ENCODE results near the gene LRP5.
"Not testable (repeated sequence)": the region's sequence is repeated elsewhere in the genome, so short reads cannot be mapped to it uniquely, and the experiment has no call there.

The LRP5 gene

GRCh38 chr11:68398995-68399851, 86.8 kb downstream of the LRP5 start:
- no peaks in the 10 kb centered on the region for H3K4me1 Mint-ChIP-seq (ENCODE audit: low read depth)
- H3K36me3 Mint-ChIP-seq (ENCODE audit: low read depth), result peaks cover 7% of the 10 kb centered on the region
- H3K4me3 Mint-ChIP-seq, result no peak overlapping the region
- H3K27ac Mint-ChIP-seq, result no peak overlapping the region
- no peaks in the 10 kb centered on the region for H3K9me3 Mint-ChIP-seq
- no peaks in the 10 kb centered on the region for H3K27me3 Mint-ChIP-seq
- DNase-seq, result no peak

- Mint-ChIP-seq H3K27ac (no peak overlapping the region), H3K36me3 (ENCODE audit: low read depth) (peaks cover 8% of the 10 kb centered on the region), H3K9me3 (no peaks in the 10 kb centered on the region), H3K4me3 (no peak overlapping the region), H3K27me3 (no peaks in the 10 kb centered on the region), H3K4me1 (ENCODE audit: low read depth) (no peaks in the 10 kb centered on the region)
- DNase-seq, result no peak
Observed at GRCh38 chr11:68399916-68400315, 87.5 kb downstream of the LRP5 start.

- not testable (repeated sequence) for H3K4me3 Mint-ChIP-seq; H3K36me3 Mint-ChIP-seq (ENCODE audit: low read depth); H3K9me3 Mint-ChIP-seq; H3K27ac Mint-ChIP-seq; H3K4me1 Mint-ChIP-seq (ENCODE audit: low read depth); H3K27me3 Mint-ChIP-seq; DNase-seq
Observed at GRCh38 chr11:68400584-68400983, 88.2 kb downstream of the LRP5 start.

GRCh38 chr11:68401856-68402255, 89.5 kb downstream of the LRP5 start:
- Mint-ChIP-seq H3K4me3 (no peak overlapping the region), H3K27me3 (no peaks in the 10 kb centered on the region), H3K4me1 (ENCODE audit: low read depth) (no peaks in the 10 kb centered on the region), H3K27ac (no peak overlapping the region), H3K9me3 (no peaks in the 10 kb centered on the region), H3K36me3 (ENCODE audit: low read depth) (peaks cover 13% of the 10 kb centered on the region)
- no peak for DNase-seq

GRCh38 chr11:68402355-68403031, 90.1 kb downstream of the LRP5 start:
- DNase-seq, result no peak
- Mint-ChIP-seq H3K36me3 (ENCODE audit: low read depth) (peaks cover 14% of the 10 kb centered on the region), H3K4me3 (no peak overlapping the region), H3K27me3 (no peaks in the 10 kb centered on the region), H3K9me3 (no peaks in the 10 kb centered on the region), H3K27ac (no peak overlapping the region), H3K4me1 (ENCODE audit: low read depth) (no peaks in the 10 kb centered on the region)

- H3K36me3 Mint-ChIP-seq (ENCODE audit: low read depth), result peaks cover 17% of the 10 kb centered on the region
- no peaks in the 10 kb centered on the region for H3K4me1 Mint-ChIP-seq (ENCODE audit: low read depth)
- H3K27ac Mint-ChIP-seq, result no peak overlapping the region
- H3K9me3 Mint-ChIP-seq, result no peaks in the 10 kb centered on the region
- H3K4me3 Mint-ChIP-seq, result no peak overlapping the region
- H3K27me3 Mint-ChIP-seq, result no peaks in the 10 kb centered on the region
- DNase-seq, result no peak
Observed at GRCh38 chr11:68403424-68403823, 91.0 kb downstream of the LRP5 start.

GRCh38 chr11:68403831-68404230, 91.4 kb downstream of the LRP5 start:
- no peak overlapping the region for H3K27ac Mint-ChIP-seq
- H3K4me1 Mint-ChIP-seq (ENCODE audit: low read depth), result no peaks in the 10 kb centered on the region

GRCh38 chr11:68406324-68407313, 94.2 kb downstream of the LRP5 start:
- no peak overlapping the region for H3K27ac Mint-ChIP-seq
- H3K4me1 Mint-ChIP-seq (ENCODE audit: low read depth), result no peaks in the 10 kb centered on the region
- H3K4me3 Mint-ChIP-seq, result no peak overlapping the region
- no peaks in the 10 kb centered on the region for H3K9me3 Mint-ChIP-seq
- peaks cover 23% of the 10 kb centered on the region for H3K36me3 Mint-ChIP-seq (ENCODE audit: low read depth)
- H3K27me3 Mint-ChIP-seq, result no peaks in the 10 kb centered on the region
- no peak for DNase-seq

More at GRCh38 chr11:68403831-68404230, 91.4 kb downstream of the LRP5 start:
- H3K4me3 Mint-ChIP-seq, result no peak overlapping the region
- H3K36me3 Mint-ChIP-seq (ENCODE audit: low read depth), result peaks cover 20% of the 10 kb centered on the region
- no peaks in the 10 kb centered on the region for H3K9me3 Mint-ChIP-seq
- DNase-seq, result no peak
- H3K27me3 Mint-ChIP-seq, result no peaks in the 10 kb centered on the region

- Mint-ChIP-seq H3K27me3 (no peaks in the 10 kb centered on the region), H3K27ac (no peak overlapping the region), H3K9me3 (no peaks in the 10 kb centered on the region), H3K36me3 (ENCODE audit: low read depth) (peaks cover 24% of the 10 kb centered on the region), H3K4me1 (ENCODE audit: low read depth) (peaks cover 6% of the 10 kb centered on the region), H3K4me3 (no peak overlapping the region)
- DNase-seq, result no peak
Observed at GRCh38 chr11:68408512-68408911, 96.1 kb downstream of the LRP5 start.

- H3K4me1 Mint-ChIP-seq (ENCODE audit: low read depth), result peaks cover 6% of the 10 kb centered on the region
- H3K9me3 Mint-ChIP-seq, result no peaks in the 10 kb centered on the region
- H3K4me3 Mint-ChIP-seq, result no peak overlapping the region
- H3K36me3 Mint-ChIP-seq (ENCODE audit: low read depth), result peaks cover 26% of the 10 kb centered on the region
- DNase-seq, result no peak
- no peak overlapping the region for H3K27ac Mint-ChIP-seq
- no peaks in the 10 kb centered on the region for H3K27me3 Mint-ChIP-seq
Observed at GRCh38 chr11:68409748-68410344, 97.5 kb downstream of the LRP5 start.

- Mint-ChIP-seq H3K27ac (no peak overlapping the region), H3K27me3 (no peaks in the 10 kb centered on the region), H3K4me3 (no peak overlapping the region), H3K9me3 (no peaks in the 10 kb centered on the region), H3K36me3 (ENCODE audit: low read depth) (peaks cover 30% of the 10 kb centered on the region), H3K4me1 (ENCODE audit: low read depth) (peaks cover 6% of the 10 kb centered on the region)
- no peak for DNase-seq
Observed at GRCh38 chr11:68411501-68411991, 99.2 kb downstream of the LRP5 start.

- H3K4me3 Mint-ChIP-seq, result no peak overlapping the region
- peaks cover 11% of the 10 kb centered on the region for H3K4me1 Mint-ChIP-seq (ENCODE audit: low read depth)
- peaks cover 24% of the 10 kb centered on the region for H3K36me3 Mint-ChIP-seq (ENCODE audit: low read depth)
- peak; percentile 45 for DNase-seq
- H3K27ac Mint-ChIP-seq, result no peak overlapping the region
- no peaks in the 10 kb centered on the region for H3K27me3 Mint-ChIP-seq
- H3K9me3 Mint-ChIP-seq, result no peaks in the 10 kb centered on the region
Observed at GRCh38 chr11:68412593-68413475, 100.4 kb downstream of the LRP5 start.

- Mint-ChIP-seq H3K27me3 (no peaks in the 10 kb centered on the region), H3K36me3 (ENCODE audit: low read depth) (peaks cover 21% of the 10 kb centered on the region), H3K9me3 (no peaks in the 10 kb centered on the region), H3K27ac (no peak overlapping the region), H3K4me3 (no peak overlapping the region), H3K4me1 (ENCODE audit: low read depth) (peaks cover 11% of the 10 kb centered on the region)
- no peak for DNase-seq
Observed at GRCh38 chr11:68413591-68413999, 101.2 kb downstream of the LRP5 start.
